Sigmoid colon (tissue), 7 donors: ENCODE results near the gene ICE2. TPM values are rescaled to one million over a fixed set of nuclear protein-coding genes. Genes with fewer than 3 reads are reported as not detected.

ENCODE experiments used
- DNase-seq: peaks from one replicate; pipeline ENCODE4 v3.0.0-alpha.2; 2019
- H3K27ac ChIP-seq, 4 donors: fragments of 200-600 bp; sonication (generic); one replicate each; pipeline ENCODE4 v1.5.1; 2016 to 2019; ENCODE audit warnings: mild to moderate bottlenecking in 1 of 4
- H3K27me3 ChIP-seq, 3 donors: fragments of 200-600 bp; sonication (generic); one replicate each; pipeline ENCODE4 v1.5.1; 2019; ENCODE audit warnings: mild to moderate bottlenecking in 1 of 3
- H3K36me3 ChIP-seq, 4 donors: fragments of 200-600 bp; sonication (generic); one replicate each; pipeline ENCODE4 v1.5.1; 2016 to 2019
- H3K4me1 ChIP-seq, 4 donors: fragments of 200-600 bp; sonication (generic); one replicate each; pipeline ENCODE4 v1.5.1; 2017 to 2019
- H3K4me3 ChIP-seq, 4 donors: fragments of 200-600 bp; sonication (generic); one replicate each; pipeline ENCODE4 v1.5.1; 2017 to 2019; ENCODE audit warnings: mild to moderate bottlenecking in 2 of 4, moderate library complexity in 1 of 4
- H3K9me3 ChIP-seq, 4 donors: fragments of 200-600 bp in 3 of 4; sonication (generic) in 3 of 4; one replicate each; pipeline versions ENCODE4 v1.5.1 to v1.6.1; 2013 to 2019
- EP300 ChIP-seq, 4 donors: sonication (generic); formaldehyde crosslinking; IDR thresholded peaks; one replicate each; pipeline ENCODE4 v1.6.1; 2017; ENCODE audit warnings: antibody characterized with exemption in 4 of 4
- POLR2A ChIP-seq, 2 donors: fragments of 450-650 bp; IDR thresholded peaks; one replicate each; pipeline ENCODE4 v1.6.1; 2016; ENCODE audit warnings: antibody characterized with exemption in 2 of 2, mild to moderate bottlenecking in 2 of 2, moderate library complexity in 2 of 2
- POLR2AphosphoS5 ChIP-seq, 4 donors: sonication (generic); formaldehyde crosslinking; IDR thresholded peaks; one replicate each; pipeline ENCODE4 v1.6.1; 2017; ENCODE audit warnings: antibody characterized with exemption in 4 of 4
- WGBS, 2 donors: extraction: QIAGEN DNeasy Blood & Tissue Kit; methylation state at CpG; one replicate each; pipeline ENCODE4 v1.1.7; 2013; 5-methylcytosine and 5-hydroxymethylcytosine counted together
- intact Hi-C: fragments of 100-400 bp; cut with DNase I; formaldehyde crosslinking; loops from one replicate; pipeline ENCODE4 v1.15.1; 2023
- polyA plus RNA-seq, 3 donors: library from polyadenylated mRNA; stranded (reverse); fragments of 200-250 nt; gene quantifications; one replicate each; pipeline ENCODE4 v1.2.3, GENCODE V29; 2013
- total RNA-seq, 4 donors: library from RNA; depleted of rRNA; stranded (reverse); fragments of >200 nt; gene quantifications; one replicate each; pipeline ENCODE4 v1.1.0, GENCODE V29; 2016
- TF ChIP-seq, protein P1 (sequence below), 4 experiments: fragments of 450-650 bp in 3 of 4; fragments of 200-600 bp in 1 of 4; IDR thresholded peaks; one replicate each; pipeline ENCODE4 v1.5.1; 2016 to 2019; ENCODE audit warnings: antibody characterized with exemption in 4 of 4, mild to moderate bottlenecking in 3 of 4, moderate library complexity in 2 of 4
- donor health status: healthy with polysubstance abuse.
- donor health status: Bipolar disorder and iron deficiency.
- donor health status: healthy.

Gene ICE2
- total and polyA plus RNA-seq, 7 donors, result 4.6 to 40.3 (median 30.0) TPM

DNA sequence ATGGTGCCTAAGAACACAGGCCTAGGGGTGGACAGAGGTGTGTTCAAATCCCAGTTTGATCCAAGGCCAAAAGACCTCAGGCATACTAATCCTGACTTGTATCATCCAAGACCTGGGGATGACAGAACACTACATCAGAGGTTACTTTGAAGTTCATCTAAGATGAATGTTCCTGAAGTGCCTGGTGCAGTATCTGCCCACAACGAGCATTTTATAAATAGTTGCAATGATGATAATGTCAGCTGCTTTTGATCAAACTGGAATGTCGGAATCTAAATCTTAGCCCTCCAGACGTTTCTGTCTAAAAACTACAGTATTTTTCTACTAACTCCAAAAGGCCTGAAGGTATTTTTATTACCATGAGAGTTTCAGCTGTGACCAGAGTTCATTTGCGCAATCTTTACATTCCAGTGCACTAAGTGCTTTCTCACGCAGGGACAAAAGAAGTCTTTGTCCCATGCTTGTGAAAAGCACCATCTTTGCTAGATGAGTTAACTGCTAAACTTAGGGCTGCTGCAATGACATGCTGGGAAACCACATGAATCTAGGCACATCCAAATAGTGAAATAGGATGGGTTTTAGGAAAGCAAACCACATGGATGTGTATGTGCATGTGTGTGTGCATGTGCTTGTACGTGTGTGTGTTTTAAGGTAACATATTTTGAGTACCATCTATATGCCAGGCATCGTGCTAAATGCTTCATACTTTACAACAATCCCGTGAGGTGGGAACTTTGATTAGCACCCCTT is 99.2 kb downstream of the ICE2 start:
- Histone ChIP-seq H3K4me1 (peaks cover 0 to 33% (median 28%) of the 10 kb centered on the region in 4 donors), H3K27ac (peak overlapping the region; percentile 17 to 50 (median 34)), H3K9me3 (no peaks in the 10 kb centered on the region), H3K27me3 (no peaks in the 10 kb centered on the region), H3K36me3 (peaks cover 0 to 18% (median 10%) of the 10 kb centered on the region in 4 donors), H3K4me3 (no peak overlapping the region)
- intact Hi-C loops, result no loop called here
- TF ChIP-seq POLR2A (IDR thresholded peaks at IDR 0.05) (no peak), POLR2AphosphoS5 (IDR thresholded peaks at IDR 0.05) (peak; percentile 14 to 58 (median 34)), EP300 (IDR thresholded peaks at IDR 0.05) (no peak)
- TF ChIP-seq, protein P1, sequence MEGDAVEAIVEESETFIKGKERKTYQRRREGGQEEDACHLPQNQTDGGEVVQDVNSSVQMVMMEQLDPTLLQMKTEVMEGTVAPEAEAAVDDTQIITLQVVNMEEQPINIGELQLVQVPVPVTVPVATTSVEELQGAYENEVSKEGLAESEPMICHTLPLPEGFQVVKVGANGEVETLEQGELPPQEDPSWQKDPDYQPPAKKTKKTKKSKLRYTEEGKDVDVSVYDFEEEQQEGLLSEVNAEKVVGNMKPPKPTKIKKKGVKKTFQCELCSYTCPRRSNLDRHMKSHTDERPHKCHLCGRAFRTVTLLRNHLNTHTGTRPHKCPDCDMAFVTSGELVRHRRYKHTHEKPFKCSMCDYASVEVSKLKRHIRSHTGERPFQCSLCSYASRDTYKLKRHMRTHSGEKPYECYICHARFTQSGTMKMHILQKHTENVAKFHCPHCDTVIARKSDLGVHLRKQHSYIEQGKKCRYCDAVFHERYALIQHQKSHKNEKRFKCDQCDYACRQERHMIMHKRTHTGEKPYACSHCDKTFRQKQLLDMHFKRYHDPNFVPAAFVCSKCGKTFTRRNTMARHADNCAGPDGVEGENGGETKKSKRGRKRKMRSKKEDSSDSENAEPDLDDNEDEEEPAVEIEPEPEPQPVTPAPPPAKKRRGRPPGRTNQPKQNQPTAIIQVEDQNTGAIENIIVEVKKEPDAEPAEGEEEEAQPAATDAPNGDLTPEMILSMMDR (IDR thresholded peaks at IDR 0.05), result no peak
- 26 to 62% methylated on average over 8 of the region's 8 CpGs for WGBS, 2 donors
- DNase-seq, result no peak

DNA sequence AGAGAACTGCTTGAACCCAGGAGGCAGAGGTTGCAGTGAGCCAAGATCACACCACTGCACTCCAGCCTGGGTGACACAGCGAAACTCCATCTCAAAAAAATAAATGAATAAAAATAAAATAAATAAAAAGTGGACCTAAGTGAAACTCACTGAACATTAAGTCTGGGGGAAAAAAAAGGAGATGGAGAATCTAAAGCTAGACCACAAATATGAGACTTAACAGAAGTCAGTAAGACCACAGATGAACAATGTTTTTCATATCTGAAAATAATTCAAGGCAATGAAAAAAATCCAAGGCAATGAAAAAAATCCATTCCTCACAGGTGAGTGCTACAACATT is 99.8 kb downstream of the ICE2 start:
- peaks cover 0 to 38% (median 34%) of the 10 kb centered on the region in 4 donors for H3K4me1 ChIP-seq
- 98% methylated on average over 1 of the region's 1 CpG for WGBS, 2 donors
- no peak for TF ChIP-seq POLR2A (IDR thresholded peaks at IDR 0.05)
- no peak for TF ChIP-seq EP300 (IDR thresholded peaks at IDR 0.05)
- no peak for TF ChIP-seq POLR2AphosphoS5 (IDR thresholded peaks at IDR 0.05)
- TF ChIP-seq, protein P1 (IDR thresholded peaks at IDR 0.05), result no peak
- intact Hi-C loops, result no loop called here
- no peak overlapping the region for H3K4me3 ChIP-seq
- no peaks in the 10 kb centered on the region for H3K27me3 ChIP-seq
- H3K27ac ChIP-seq, result peak overlapping the region; percentile 17 to 50 (median 34)
- H3K36me3 ChIP-seq, result peaks cover 0 to 18% (median 8%) of the 10 kb centered on the region in 4 donors
- no peaks in the 10 kb centered on the region for H3K9me3 ChIP-seq
- no peak for DNase-seq

DNA sequence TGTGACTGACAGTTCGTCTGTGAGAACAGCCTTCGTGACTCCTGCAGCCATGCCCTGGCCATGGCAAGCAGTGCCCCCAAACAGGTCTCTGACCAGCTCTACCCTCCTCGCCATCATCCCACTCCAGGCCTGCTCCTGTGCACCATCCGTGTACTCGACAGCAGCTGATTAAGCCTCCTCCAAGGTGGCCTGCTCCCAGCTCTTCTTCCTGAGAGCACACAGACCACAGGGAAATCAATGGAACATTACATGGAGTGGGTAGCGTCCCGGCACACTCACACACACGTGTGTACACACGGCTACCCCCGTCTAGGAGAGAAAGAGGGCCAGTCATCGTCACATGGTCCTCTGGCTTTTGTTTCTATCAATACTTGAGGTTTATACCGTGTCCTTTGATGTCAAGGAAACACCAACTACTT is 102.3 kb downstream of the ICE2 start:
- H3K4me3 ChIP-seq, result no peak overlapping the region
- no peaks in the 10 kb centered on the region for H3K9me3 ChIP-seq
- no peaks in the 10 kb centered on the region for H3K27me3 ChIP-seq
- peaks cover 0 to 63% (median 54%) of the 10 kb centered on the region in 4 donors for H3K4me1 ChIP-seq
- TF ChIP-seq POLR2AphosphoS5 (IDR thresholded peaks at IDR 0.05) (no peak), EP300 (IDR thresholded peaks at IDR 0.05) (no peak), POLR2A (IDR thresholded peaks at IDR 0.05) (no peak)
- 71 to 92% methylated on average over 12 of the region's 12 CpGs for WGBS, 2 donors
- peak overlapping the region in 1 of 4 donors; percentile 27 for H3K27ac ChIP-seq
- DNase-seq, result no peak
- intact Hi-C loops, result no loop called here
- peaks cover 0 to 15% (median 8%) of the 10 kb centered on the region in 4 donors for H3K36me3 ChIP-seq

DNA sequence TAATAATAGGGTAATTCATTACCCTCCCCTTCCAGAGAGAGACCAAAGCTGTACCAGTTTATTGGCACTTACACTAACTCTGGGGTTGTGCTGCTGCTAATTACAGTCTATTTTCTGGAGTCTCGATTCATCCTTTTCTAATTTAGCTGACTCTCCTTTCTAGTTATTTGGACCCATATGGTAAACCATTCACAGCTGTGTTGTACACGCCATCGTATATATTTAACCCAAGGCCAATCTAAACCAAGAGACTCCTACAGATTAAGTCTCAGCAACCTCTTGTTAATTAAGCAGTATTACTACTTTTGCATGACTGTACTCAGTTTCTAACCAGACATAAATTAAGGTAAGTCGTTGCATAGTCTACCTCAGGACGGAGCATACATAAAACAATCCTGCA is 103.6 kb downstream of the ICE2 start:
- H3K4me3 ChIP-seq, result no peak overlapping the region
- TF ChIP-seq POLR2AphosphoS5 (IDR thresholded peaks at IDR 0.05) (no peak), EP300 (IDR thresholded peaks at IDR 0.05) (no peak), POLR2A (IDR thresholded peaks at IDR 0.05) (no peak)
- TF ChIP-seq, protein P1 (IDR thresholded peaks at IDR 0.05), result no peak
- no peaks in the 10 kb centered on the region for H3K27me3 ChIP-seq
- H3K4me1 ChIP-seq, result peaks cover 0 to 77% (median 68%) of the 10 kb centered on the region in 4 donors
- intact Hi-C loops, result no loop called here
- peak overlapping the region; percentile 58 to 84 (median 74) for H3K27ac ChIP-seq
- WGBS, 2 donors, result 82 to 88% methylated on average over 5 of the region's 5 CpGs
- no peaks in the 10 kb centered on the region for H3K9me3 ChIP-seq
- no peak for DNase-seq
- H3K36me3 ChIP-seq, result peaks cover 0 to 15% (median 8%) of the 10 kb centered on the region in 4 donors

DNA sequence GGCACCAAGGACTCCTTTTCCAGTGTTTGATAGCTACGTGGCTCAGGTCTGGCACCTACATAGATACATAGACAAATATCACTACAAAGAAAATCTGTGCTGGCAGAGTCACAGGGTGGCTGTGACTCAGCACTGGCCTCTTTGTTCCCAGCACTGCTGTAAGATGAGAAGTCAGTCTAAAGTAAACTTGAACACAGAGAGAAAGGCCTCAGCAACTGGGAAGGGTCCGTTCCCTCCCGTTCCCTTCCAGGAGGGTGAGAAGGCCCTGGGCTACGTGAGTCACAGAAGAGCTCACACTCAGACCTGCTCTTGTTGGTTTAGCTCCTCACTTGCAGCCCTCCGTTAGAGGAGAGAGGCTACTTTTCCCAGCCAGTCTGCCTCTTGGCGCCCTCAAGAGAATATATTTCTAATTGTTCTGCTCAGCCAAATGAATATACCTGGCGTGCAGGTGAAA is 104.3 kb downstream of the ICE2 start:
- WGBS, 2 donors, result 63 to 72% methylated on average over 7 of the region's 7 CpGs
- peaks cover 0 to 75% (median 64%) of the 10 kb centered on the region in 4 donors for H3K4me1 ChIP-seq
- TF ChIP-seq, protein P1 (IDR thresholded peaks at IDR 0.05), result no peak
- TF ChIP-seq POLR2AphosphoS5 (IDR thresholded peaks at IDR 0.05) (peak in 2 of 4 donors; percentile 37 to 69), POLR2A (IDR thresholded peaks at IDR 0.05) (no peak), EP300 (IDR thresholded peaks at IDR 0.05) (no peak)
- no peak overlapping the region for H3K4me3 ChIP-seq
- intact Hi-C loops, result no loop called here
- DNase-seq, result peak; percentile 74
- H3K36me3 ChIP-seq, result peaks cover 0 to 8% (median 6%) of the 10 kb centered on the region in 4 donors
- H3K27ac ChIP-seq, result peak overlapping the region; percentile 58 to 84 (median 74)
- no peaks in the 10 kb centered on the region for H3K9me3 ChIP-seq
- no peaks in the 10 kb centered on the region for H3K27me3 ChIP-seq
